ENCODE data around the gene TMEM147. TPM values are rescaled to one million over a fixed set of nuclear protein-coding genes. Genes with fewer than 3 reads are reported as not detected.

The TMEM147 gene
- total RNA-seq, 2 donors from 2014 or later = 49.6 to 114 TPM

DNA sequence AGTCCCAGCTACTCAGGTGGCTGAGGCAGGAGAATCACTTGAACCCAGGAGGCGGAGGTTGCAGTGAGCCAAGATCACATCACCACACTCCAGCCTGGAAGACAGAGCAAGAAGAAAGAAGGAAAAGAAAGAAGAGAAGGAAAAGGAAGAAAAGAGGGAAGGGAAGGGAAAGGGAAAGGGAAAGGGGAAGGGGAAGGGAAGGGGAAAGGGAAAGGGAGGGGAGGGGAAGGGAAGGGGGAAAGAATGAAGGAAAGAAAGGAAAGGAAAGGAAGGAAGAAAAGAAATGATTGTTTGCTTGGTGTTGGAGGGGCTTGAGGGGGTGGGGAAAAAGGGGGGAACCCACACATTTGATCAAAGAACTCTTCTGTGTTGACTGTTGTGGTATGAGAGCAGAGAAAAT, 50.5 kb downstream of the TMEM147 start:
- Histone ChIP-seq H3K4me3 (no peak overlapping the region), H3K27ac (no peak overlapping the region), H3K9ac (ENCODE audit: low read depth in 2 of 2, low read length in 2 of 2) (no peak overlapping the region), H3K9me3 (no peaks in the 10 kb centered on the region), H3K4me1 (no peaks in the 10 kb centered on the region), H3K36me3 (no peaks in the 10 kb centered on the region), H3K27me3 (no peaks in the 10 kb centered on the region)
- no peak for DNase-seq
- intact Hi-C loops (cut with DNase I) = no loop called here
- TF ChIP-seq, protein P1, sequence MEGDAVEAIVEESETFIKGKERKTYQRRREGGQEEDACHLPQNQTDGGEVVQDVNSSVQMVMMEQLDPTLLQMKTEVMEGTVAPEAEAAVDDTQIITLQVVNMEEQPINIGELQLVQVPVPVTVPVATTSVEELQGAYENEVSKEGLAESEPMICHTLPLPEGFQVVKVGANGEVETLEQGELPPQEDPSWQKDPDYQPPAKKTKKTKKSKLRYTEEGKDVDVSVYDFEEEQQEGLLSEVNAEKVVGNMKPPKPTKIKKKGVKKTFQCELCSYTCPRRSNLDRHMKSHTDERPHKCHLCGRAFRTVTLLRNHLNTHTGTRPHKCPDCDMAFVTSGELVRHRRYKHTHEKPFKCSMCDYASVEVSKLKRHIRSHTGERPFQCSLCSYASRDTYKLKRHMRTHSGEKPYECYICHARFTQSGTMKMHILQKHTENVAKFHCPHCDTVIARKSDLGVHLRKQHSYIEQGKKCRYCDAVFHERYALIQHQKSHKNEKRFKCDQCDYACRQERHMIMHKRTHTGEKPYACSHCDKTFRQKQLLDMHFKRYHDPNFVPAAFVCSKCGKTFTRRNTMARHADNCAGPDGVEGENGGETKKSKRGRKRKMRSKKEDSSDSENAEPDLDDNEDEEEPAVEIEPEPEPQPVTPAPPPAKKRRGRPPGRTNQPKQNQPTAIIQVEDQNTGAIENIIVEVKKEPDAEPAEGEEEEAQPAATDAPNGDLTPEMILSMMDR (IDR thresholded peaks at IDR 0.05) = no peak

DNA sequence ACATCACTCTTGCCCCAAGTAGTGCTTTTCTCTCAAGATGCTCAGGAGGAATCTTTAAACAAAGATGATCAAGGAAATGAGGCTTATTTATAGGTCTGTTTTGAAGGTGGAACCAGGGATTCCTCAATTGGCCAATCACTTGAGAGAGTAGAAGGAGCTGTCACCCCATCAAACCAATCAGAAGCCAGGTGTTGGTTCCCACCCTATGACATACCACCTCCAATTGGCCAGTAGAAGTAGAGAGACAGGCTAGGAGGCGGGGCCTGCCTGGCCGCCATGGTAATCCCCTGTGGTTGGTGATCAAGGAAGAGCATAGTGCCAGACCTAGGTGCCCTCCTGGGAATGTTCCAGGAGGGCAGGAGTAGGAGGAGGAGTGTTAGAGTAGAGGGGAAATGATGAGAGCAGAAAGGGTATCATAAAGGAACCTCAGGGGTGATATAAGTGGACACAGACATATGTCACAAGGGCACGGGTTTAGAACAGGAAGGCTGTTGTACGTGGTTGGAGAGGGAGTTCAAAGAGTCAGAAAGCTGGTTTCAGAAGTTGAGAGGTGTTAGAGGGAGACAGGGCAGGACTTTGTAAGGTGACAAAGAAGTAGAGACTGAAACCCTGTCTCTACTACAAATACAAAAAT, 51.1 kb downstream of the TMEM147 start:
- intact Hi-C loops (cut with DNase I) = no loop called here
- H3K27ac ChIP-seq = no peak overlapping the region
- H3K9ac ChIP-seq (ENCODE audit: low read depth in 2 of 2, low read length in 2 of 2) = no peak overlapping the region
- H3K36me3 ChIP-seq = no peaks in the 10 kb centered on the region
- H3K4me1 ChIP-seq = no peaks in the 10 kb centered on the region
- TF ChIP-seq, protein P1 (IDR thresholded peaks at IDR 0.05) = no peak
- no peaks in the 10 kb centered on the region for H3K9me3 ChIP-seq
- H3K4me3 ChIP-seq = no peak overlapping the region
- H3K27me3 ChIP-seq = no peaks in the 10 kb centered on the region
- no peak for DNase-seq

Other genes starting within 250 kb of the TMEM147 start
- gene CD22, start 216.4 kb upstream of the TMEM147 start, total RNA-seq = 1 to 10 TPM; 1.6 to 3.0 TPM
- gene FFAR1, start 197.7 kb upstream of the TMEM147 start, total RNA-seq = not detected
- under 1 TPM in 1 of 2 donors, not detected in 1; 0.27 TPM for gene FFAR3, start 187.2 kb upstream of the TMEM147 start, total RNA-seq
- gene GPR42, start 174.6 kb upstream of the TMEM147 start, total RNA-seq = not detected
- under 1 TPM; 0.22 to 0.82 TPM for gene FFAR2, start 97.4 kb upstream of the TMEM147 start, total RNA-seq
- gene KRTDAP, start 55.2 kb upstream of the TMEM147 start, total RNA-seq = not detected
- 10 to 100 TPM; 12.8 to 14.6 TPM for gene DMKN, start 32.0 kb upstream of the TMEM147 start, total RNA-seq
- gene SBSN, start 17.3 kb upstream of the TMEM147 start, total RNA-seq = not detected
- gene GAPDHS, start 12.2 kb upstream of the TMEM147 start, total RNA-seq = not detected
- gene ATP4A, start 18.0 kb downstream of the TMEM147 start, total RNA-seq = not detected
- not detected for gene PMIS2, start 40.5 kb downstream of the TMEM147 start, total RNA-seq
- gene HAUS5, start 67.1 kb downstream of the TMEM147 start, total RNA-seq = 10 to 100 TPM in 1 of 2 donors, 1 to 10 TPM in 1; 5.0 to 17.0 TPM
- 100 to 1,000 TPM in 1 of 2 donors, 10 to 100 TPM in 1; 73.5 to 117 TPM for gene RBM42, start 83.4 kb downstream of the TMEM147 start, total RNA-seq
- gene ETV2, start 96.1 kb downstream of the TMEM147 start, total RNA-seq = 1 to 10 TPM; 1.4 to 1.9 TPM
- gene COX6B1, start 102.7 kb downstream of the TMEM147 start, total RNA-seq = 100 to 1,000 TPM; 761 to 820 TPM
- gene UPK1A, start 120.9 kb downstream of the TMEM147 start, total RNA-seq = not detected
- under 1 TPM in 1 of 2 donors, not detected in 1; 0.32 TPM for gene ZBTB32, start 158.9 kb downstream of the TMEM147 start, total RNA-seq
- gene KMT2B, start 172.4 kb downstream of the TMEM147 start, total RNA-seq = 10 to 100 TPM; 32.1 to 46.9 TPM
- 1 to 10 TPM; 5.4 to 6.9 TPM for gene IGFLR1, start 196.8 kb downstream of the TMEM147 start, total RNA-seq
- 10 to 100 TPM; 14.9 to 18.7 TPM for gene U2AF1L4, start 199.8 kb downstream of the TMEM147 start, total RNA-seq
- 10 to 100 TPM; 73.8 to 87.4 TPM for gene PSENEN, start 200.0 kb downstream of the TMEM147 start, total RNA-seq
- 1 to 10 TPM; 5.1 to 7.5 TPM for gene LIN37, start 202.9 kb downstream of the TMEM147 start, total RNA-seq
- gene HSPB6, start 211.4 kb downstream of the TMEM147 start, total RNA-seq = 10 to 100 TPM in 1 of 2 donors, 1 to 10 TPM in 1; 6.3 to 23.6 TPM
- gene PROSER3, start 212.6 kb downstream of the TMEM147 start, total RNA-seq = 10 to 100 TPM; 17.1 to 26.9 TPM
- 10 to 100 TPM in 1 of 2 donors, 1 to 10 TPM in 1; 6.0 to 25.0 TPM for gene ARHGAP33, start 229.9 kb downstream of the TMEM147 start, total RNA-seq